Fibroblast of skin of left biceps (primary cell): ENCODE measurements around the gene TENM4.

ENCODE experiments used
- DNase-seq, 2 experiments: peaks; one replicate each; pipeline ENCODE4 v3.0.0-alpha.2; 2013; ENCODE audit warnings: low read depth in 2 of 2

The TENM4 gene

DNA sequence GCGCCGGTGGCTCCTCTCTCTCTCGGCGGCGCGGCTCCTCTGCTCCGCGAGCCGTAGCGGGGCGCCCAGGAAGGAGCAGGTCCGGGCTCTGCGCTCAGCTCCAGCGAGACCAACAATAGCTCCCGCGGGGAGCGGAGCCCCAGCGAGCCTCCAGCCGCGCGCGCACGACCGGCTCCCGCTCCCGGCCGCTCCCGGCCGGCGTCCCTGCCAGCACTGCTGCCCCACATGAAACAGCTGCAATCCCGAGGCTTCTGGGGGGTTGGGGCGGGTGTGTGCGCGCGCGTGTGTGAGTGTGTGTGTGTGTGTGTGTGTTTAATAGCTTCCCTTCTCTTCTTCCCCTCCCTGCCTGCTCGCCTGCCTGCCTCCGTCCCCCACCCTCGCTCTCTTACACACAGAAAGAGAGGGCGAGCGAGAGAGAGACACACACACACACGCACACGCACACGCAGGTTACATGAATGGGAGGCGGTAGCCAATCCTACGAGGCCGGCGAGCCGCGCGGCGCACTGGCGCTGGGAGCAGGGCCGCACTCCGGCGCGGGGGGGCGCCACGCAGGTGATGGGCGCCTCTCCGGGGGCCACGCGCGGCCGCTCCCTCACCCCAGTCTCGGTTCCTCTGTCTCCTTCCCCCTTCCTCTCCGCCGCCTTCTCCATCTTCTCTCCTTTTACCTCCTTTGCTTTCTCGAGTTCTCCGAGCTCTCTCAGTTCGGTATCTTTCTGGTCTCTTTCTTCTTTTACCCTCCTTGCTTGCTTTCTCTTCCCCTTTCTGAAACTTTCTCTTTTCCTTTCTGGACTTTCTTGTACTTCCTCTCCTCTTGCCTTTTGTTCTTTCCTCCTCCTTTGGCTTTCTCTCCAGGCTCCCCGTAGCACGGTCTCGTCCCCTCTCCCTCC, at the start of gene TENM4:
Gene TENM4 (minus strand): TSS at position 460 of the 890 bp plus-strand sequence. CDS start 371,086 bp downstream, outside the sequence.
- DNase-seq: peak; percentile 83 to 87

DNA sequence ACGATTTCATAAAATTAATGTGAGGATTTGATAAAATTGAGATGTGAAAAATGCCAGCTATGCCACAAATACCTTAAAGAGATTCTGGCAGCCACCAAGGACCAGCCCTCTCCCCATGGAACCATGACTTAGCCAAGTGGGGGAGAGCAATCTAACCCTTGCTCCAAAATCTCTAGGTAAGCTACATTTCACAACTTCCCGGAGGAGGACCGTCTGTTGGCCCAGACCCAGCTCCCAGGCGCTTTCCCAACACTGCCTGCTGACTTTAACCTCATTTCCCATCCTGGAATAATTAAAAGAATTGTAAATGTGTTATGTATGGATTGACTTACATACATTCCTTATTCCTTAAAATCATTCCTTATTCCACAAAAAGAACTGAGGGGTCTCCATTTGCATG, 47.5 kb upstream of the TENM4 start:
- peak; percentile 6 to 13 for DNase-seq

DNA sequence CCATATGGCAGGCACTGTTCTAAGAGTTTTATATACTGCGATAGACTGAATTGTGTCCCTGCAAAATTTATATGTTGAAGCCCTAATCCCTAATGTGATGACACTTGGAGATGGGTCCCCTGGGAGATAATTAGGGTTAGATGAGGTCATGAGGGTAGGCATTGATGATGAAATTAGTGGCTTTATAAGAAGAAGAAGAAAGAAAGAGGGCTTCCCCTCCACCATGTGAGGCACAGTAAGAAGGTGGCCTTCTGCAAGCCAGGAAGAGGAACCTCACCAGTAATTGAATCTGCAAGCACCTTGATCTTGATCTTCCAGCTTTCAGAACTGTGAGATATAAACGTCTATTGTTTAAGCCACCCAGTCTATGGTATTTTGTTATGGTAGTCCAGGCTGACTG, 46.6 kb upstream of the TENM4 start:
- DNase-seq: no peak

DNA sequence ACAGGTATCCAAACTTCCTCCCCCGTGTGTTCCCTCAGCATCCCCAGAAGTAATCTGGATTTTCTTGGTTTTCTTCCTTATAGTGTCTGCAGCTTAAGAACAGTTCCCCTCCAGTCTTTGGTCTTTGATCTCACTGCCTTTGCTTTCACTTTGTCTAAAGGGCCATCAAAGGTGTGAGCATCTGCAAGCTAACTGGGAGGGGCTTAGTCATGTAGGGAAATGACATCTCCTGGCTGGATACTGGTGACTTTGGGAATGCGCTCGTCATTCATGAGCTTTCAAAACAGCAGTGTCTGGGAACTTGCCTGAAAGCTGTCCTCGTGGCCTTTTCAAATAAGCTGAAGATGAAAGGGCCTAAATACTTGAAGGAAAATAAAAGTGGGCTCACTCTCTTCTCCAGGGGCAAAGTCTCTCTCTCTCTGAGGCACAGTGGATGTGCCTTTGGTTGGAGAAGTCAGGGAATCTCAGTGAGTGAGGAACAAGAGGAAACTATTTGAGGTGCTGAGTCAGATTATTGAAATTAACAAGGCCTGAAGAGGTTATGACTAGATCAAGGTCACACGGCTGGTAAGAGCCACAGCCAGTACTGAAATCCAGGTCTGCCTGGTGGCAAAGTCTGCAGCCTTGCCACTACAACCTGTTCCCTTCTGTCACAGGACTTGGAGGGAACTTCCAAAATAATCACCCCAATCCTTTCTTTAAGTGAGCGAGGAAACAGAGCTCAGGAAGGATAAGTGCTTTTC, 45.6 kb upstream of the TENM4 start:
- no peak for DNase-seq

DNA sequence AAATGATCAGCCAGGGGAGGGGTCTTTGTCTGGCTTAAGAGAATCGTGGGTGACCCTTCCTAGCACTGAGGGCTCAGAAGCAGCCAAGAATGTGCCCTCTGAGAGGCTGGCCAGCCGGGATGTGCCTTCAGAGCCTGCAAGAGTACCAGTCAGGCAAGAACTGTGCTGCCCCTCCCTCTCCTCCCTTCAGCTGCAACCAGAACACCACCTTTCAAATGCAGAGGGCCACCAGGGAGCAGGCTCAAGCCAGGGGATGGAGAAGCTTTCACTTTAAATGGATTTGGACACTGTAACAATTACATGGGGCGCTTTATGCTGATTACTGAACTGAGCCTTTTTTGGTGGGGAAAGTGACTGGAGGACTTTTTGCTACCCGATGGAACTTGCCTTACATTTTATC, 44.9 kb upstream of the TENM4 start:
- DNase-seq: no peak

DNA sequence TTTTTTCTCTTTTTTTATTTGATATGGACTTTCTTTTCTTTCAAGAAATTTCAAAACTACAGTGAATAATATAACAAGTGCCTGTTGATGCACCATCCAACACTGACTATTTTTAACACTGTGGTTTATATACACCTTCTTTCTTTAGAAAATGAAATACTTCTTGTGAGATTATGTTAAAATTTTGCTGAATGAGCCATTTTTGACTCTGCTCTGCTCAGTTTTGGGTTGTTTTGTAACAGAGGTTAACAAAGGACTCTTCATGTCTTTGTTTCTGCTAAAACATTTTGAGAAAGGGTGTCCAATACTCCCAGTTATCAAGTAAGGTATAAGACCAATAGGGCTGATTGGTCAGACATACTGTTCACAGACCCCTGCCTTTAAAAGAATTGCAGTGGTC, 44.0 kb upstream of the TENM4 start:
- no peak for DNase-seq

DNA sequence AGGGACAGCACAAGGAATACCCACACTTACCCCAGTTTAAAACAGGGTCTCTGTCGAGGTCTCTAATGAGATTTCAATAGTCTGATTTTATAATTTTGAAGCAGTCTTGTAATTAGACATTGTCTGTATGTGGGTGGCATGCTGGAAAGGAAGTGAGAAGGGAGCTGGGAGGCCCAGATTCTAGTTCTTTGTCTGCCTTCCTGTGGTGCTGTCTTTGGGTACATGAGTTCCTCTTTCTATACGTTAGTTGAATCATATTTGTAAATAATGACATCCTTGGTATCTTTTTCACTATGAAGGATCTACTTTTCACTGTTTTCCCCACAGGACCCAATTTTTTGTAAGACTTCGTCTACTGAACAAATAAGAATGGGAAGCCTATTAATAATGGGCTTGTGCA, 42.0 kb upstream of the TENM4 start:
- DNase-seq: no peak

DNA sequence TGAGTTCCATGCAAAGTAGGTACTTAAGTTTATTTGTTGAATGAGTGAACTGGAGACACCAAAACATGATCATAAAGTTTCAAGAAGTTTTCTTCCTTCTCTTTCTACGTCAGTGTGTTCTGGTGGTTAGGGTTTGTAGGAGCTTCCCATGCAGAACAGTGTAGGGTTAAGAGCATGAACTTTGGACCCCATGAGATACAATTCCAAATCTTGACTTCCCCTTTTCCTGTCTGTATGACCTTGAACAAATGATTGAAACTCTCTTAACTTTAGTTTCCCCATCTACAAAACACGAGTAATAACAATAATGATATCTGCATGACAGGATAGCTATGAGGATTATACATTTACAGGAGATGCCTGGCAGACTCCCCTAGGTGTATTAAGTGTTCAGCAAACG, 41.0 kb upstream of the TENM4 start:
- DNase-seq: no peak

DNA sequence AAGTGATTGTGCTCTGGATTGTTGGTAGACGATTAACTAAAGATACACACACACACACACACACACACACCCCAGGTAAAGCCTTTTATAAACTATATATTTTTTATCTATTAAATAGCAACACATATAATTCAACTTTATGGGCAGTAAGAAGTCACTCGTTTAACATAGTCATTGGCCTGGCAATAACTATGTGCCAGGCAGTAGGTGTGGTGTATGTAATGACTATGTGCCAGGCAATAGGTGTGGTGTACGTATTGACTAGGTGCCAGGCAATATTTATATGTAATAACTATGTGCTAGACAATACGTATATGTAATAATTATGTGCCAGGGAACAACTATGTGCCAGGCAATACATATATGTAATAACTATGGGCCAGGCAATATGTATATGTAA, 40.0 kb upstream of the TENM4 start:
- no peak for DNase-seq

DNA sequence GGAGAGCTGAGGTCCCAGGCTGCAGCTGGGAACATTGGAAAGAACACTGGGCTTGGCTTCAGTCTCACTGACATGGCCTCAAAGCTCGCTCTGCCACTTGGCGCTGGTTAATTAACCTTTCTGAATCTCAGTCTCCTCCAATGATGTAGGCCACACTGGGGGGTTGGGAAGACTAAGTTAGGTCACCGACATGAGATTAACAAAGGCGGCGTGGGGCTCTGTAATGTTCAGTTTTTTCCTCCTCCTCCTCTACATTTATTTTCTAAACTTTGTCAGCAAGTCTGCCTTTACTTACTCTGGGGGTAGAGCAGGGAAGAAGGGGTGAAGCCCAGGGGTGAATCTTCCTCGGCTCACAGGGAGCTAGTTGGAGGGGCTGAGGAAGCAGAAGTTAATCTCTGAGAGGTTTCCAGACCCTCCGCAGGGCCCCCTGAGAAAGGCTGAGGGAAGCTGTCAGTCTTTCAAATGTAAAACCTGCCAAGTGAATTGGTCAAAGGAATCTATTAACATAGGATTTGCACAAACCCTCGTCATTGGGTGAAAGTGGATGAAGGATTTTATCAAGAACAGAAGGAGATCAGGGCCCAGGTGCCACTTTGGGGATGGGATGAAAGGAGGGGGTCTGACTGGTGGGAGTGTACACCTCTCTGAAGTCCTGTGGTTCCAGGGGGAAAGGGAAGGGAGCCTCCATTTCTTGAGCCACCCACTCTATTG, 32.1 kb upstream of the TENM4 start:
- DNase-seq: no peak

DNA sequence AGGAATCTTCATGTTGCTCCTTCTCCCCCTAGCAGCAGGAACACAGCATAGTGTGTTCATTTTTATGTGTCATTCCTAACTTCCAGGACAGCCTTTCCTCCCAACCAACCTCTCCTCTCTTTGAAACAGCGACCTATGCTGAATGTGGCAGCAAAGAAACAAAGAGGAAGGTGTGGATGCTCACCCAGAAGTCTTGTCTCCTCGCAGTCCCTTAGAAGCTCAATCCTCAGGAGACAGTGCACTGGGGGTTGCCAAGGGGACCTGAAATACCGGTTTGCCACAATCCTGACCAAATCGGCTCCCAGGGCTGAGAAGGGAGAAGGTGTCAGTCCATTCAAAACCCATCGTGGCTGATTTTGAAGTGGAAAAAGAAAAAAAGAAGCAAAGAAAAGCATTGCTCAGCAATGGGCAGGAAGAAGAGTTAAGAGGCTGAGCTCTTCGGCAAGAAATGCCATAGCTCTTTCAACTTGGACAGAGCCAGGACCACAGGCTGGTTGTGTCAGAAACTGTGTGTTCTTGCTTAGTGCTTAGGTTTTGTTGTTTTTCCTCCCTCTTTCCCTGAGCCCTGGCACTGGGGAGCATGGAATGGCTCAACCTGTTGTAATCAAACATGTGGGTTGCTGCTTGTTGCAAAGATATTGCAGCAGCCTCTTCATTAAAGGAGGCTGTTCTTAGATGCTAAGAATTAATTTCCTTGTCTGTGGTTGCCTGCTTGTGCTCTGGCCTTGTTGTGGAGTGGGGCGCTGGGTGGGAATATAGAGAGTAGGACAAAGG, 30.4 kb upstream of the TENM4 start:
- no peak for DNase-seq

DNA sequence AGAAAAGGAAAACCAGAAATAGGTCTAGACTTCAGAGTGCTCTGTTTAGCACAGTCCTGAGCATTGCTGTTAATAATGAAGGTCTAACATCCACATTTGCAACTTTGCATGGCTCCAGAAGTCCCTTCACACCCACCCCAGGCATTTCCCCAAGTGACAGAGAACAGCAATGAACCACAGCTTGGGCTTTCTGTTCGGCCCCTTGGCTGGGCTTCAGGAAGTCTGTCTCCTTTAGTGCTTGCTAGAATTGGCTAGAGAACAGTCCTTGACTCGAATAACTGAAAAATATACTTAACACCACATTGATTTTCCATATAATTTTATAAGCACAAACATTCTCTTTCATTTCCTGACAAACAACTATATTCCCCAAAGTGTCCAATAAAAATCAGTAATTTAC, 29.3 kb upstream of the TENM4 start:
- DNase-seq: no peak

DNA sequence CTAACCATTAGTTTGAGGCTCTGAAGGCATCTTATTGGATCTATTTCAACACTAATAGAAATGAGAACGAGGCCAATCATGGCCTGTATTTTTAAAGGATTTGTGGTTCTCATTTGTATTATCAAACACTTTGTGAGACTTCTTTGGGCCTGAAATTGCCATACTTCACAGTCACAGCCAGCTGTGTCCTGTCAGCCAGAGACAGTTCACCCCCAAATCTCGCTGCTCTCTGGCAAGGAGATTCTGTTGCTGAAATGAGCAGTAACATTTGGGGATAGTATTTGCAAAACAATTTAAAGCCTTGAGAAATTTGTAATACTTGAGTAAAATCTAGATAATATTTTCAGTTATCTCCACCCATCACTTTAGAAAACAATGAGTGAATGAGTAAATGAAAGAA, 26.9 kb upstream of the TENM4 start:
- DNase-seq: no peak

DNA sequence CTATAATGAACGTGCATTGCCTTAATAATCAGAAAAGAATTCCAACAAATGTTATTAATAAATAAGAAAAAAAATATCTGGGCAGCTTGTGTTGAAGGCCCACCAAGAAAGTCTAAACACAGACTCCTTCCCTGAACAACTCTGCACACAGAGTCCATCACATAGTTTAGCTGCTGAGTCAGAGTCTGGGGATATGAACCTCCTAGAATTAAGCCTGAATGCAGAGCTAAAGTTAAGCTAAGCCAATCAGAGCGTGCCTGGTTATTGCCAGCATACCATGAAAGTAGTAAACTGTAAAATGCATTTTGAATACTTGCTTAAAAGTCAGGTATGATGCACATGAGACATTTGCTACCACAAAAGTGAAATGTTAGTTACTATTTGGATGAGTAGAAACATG, 25.6 kb upstream of the TENM4 start:
- peak; percentile 59 to 63 for DNase-seq

DNA sequence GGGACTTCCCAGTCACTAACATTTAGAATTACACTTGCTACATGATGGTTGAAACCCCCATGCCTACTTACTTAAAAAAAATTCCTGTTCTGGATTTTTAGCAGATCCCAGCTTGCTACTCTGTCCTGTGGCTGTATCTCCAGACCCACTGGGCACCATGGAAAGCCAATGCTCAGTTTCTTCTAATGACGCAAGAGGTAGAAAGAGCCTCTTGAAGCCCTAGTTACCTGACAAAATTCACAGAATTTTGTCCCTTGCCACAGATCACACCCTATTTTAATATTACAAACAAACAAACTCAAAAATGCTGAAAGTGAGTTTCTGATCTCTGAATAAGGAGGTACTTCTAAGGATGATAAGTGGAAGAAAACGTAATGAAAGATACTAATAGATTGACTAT, 24.3 kb upstream of the TENM4 start:
- DNase-seq: no peak

DNA sequence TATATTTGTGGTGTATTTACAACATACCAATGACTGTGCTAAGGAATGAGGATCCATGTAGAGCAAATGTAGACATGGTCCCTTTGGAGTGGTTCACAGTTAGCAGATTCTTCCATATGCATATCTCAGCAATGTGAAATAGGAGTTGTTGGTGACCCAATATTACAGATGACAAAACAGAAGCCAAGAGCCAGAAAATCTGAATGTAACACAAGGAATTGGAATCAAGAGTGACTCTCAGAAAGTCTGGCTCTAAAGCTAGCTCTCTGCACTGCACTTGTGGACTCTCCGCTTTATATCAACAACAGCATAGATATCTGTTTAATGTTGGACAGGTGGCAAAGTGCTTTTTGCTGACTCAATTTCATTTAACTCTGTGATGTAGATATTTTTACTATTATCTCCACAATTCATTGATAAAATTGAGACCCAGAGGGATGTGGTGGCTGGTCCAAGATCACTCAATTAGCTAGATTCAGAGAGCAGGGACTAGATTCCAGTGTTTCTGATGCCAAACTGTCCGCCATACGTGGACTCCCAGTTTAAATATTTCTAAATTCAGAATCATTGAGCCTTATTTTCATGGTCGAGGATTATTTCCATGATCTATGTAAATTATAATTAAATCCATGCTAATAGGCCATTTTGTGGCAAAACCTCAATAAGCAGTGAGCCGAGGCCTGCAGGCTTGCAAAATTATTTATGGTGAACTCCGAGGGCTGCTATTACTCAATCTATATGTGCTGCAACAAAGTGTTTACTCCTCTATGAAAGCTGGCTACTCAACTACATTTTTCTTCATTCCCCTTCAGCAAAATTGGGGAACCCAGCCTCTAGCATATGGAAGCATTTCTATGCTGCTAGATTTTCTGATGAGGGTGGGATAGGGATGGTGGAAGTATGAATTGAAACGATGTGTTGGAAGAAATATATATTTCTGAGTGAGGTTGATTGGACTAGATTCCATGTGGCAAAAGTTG, 21.1 kb upstream of the TENM4 start:
- DNase-seq: no peak

DNA sequence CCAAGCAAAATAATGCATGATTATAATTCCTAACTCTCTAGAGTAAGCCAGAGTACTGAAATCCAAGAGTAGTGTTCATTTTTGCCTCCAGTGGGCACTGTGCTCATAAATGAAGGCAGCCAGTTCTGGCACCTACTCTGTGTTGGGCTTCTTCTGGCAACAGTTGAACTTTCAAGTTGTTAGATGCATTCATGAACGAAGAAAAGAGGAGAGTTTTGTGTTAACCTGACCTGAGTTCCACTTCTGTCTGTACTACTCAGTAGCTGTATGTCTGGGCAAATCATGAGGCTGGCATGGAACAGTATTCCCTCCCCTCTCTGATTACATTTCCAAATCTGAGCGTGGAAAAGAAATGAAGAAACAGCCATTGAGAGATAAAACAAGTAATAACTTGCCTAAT, 20.3 kb upstream of the TENM4 start:
- DNase-seq: no peak

DNA sequence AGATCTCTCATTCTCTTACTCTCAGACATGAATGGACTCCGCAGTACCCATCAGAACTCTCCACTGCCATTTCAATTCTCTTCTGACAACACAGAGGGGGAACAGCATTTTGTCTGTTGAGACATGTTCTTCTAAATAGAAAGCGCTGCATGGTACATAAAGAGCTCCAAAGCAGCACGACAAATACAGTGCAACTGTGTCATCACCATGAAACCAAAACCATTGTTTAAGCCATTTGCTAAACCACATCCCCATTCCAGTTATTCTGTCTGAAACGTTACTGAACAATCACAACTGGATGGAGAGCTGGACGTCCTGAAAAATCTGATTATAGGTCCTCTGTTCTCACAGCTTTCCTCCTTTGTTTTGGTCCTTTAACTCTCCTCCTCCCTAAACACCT, 17.9 kb upstream of the TENM4 start:
- DNase-seq: no peak

DNA sequence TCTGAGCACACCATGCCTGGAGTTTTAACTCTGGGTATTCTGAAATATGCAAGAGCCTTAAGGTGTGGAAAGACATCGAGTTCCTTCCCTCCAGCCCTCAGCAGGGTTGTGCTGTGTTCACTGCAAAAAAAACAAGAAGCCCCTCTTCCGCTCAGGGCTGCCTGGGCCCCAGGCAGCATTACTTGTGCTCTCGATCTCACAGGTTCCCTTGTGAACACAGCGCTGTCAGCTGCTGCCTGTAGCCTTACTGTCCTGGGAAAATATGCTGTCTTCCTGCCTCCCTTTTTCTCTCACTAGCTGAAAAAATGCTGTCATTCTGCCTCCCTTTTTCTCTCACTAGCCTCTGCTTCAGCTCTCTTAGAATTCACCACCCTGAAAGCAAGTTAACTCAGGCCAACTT, 15.7 kb upstream of the TENM4 start:
- DNase-seq: no peak

DNA sequence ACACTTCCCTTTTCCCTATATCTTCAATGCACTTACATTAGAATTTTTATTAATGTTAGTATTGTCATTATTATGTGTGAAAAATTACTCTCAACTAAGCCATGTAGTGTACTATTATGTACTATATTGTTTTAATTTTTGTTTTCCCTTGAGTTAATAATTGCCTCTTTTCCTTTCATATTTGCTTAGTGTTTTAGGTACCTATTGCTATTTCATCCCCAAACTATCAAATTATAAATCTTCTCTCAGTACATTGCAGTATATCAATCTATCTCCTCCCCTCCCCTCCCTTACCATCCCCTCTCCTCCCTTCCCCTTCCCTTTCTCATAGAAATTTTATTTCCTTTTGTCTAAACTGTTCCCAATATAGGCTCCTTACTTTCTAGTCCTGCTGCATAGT, 12.8 kb upstream of the TENM4 start:
- no peak for DNase-seq

DNA sequence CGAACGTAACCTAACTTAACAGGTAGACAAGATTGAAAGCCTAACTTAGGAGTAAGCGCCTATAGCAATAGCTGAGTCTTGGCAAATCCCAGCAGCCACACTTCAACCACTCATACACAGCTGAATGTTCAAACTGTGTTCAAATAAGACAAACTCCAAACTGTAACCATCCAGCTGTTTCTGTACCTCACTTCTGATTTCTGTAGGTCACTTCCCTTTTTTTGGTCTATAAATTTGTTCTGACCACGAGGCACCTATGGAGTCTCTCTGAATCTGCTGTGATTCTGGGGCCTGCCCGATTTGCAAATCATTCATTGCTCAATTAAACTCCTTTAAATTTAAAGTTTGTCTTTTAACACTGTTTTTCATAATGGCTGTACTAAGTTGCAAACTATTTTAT, 8.2 kb upstream of the TENM4 start:
- DNase-seq: no peak
